ENCODE measurements around the gene TPBGL. TPM values are rescaled to one million over a fixed set of nuclear protein-coding genes. Genes with fewer than 3 reads are reported as not detected.
A peak's percentile ranks its signal among the peaks of the same experiment; 100 is the strongest.

The TPBGL gene
- total and polyA plus RNA-seq, 9 donors, result 0.13 to 0.47 (median 0.27) TPM; not detected in 2

DNA sequence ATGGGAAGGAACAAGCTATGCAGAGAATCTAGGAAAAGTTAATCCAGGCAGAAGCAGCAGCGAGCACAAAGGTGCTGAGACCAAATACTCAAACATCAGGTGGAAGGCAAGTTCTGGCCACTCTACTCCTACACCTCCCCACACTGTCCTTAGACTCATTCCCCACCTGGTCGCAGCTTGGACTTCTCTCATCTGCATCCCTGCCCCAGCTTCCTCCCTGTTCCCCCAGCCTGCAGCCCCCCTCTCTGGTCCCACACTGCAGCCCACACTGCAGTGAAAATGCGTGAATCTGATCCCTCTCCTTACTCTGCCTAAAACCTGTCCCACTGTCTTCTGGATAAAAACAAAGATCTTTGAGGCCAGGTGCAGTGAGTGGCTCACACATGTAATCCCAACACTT lies 9.1 kb downstream of the TPBGL start:
- Histone ChIP-seq H3K9me3 (no peaks in the 10 kb centered on the region), H3K36me3 (no peaks in the 10 kb centered on the region), H3K27me3 (no peaks in the 10 kb centered on the region), H3K27ac (no peak overlapping the region), H3K4me1 (ENCODE audit: insufficient read depth) (no peaks in the 10 kb centered on the region), H3K4me3 (no peak overlapping the region)
- intact Hi-C loops (cut with DNase I), result loop anchor here (5.0 to 10.0 kb wide), 4 partner anchors 107 to 322 kb away; no protein-coding TSS in a partner anchor
- WGBS, 3 donors, result 45 to 54% (median 46%) methylated on average over 3 of the region's 3 CpGs
- TF ChIP-seq POLR2A (IDR thresholded peaks at IDR 0.05) (no peak), EP300 (IDR thresholded peaks at IDR 0.05) (no peak)
- TF ChIP-seq, protein P1, sequence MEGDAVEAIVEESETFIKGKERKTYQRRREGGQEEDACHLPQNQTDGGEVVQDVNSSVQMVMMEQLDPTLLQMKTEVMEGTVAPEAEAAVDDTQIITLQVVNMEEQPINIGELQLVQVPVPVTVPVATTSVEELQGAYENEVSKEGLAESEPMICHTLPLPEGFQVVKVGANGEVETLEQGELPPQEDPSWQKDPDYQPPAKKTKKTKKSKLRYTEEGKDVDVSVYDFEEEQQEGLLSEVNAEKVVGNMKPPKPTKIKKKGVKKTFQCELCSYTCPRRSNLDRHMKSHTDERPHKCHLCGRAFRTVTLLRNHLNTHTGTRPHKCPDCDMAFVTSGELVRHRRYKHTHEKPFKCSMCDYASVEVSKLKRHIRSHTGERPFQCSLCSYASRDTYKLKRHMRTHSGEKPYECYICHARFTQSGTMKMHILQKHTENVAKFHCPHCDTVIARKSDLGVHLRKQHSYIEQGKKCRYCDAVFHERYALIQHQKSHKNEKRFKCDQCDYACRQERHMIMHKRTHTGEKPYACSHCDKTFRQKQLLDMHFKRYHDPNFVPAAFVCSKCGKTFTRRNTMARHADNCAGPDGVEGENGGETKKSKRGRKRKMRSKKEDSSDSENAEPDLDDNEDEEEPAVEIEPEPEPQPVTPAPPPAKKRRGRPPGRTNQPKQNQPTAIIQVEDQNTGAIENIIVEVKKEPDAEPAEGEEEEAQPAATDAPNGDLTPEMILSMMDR (IDR thresholded peaks at IDR 0.05), result no peak
- DNase-seq, result no peak

DNA sequence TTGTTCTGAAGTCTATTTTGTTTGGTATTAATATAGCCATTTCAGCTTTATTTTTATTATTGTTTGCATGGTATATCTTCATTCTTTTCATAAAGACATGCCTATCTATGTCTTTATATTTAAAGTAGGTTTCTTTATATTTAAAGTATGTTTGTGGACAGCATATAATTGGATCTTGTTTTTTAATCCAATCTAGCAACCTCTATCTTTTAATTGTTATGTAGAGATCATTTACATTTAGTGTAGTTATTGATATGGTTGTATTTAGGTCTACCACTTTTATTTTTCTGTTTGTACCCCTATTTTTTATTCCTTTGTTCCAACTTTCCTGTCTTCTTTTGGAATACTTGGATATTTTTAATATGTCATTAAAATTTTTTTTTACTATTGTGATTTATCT lies 13.8 kb downstream of the TPBGL start:
- H3K4me1 ChIP-seq (ENCODE audit: insufficient read depth), result no peaks in the 10 kb centered on the region
- H3K9me3 ChIP-seq, result no peaks in the 10 kb centered on the region
- H3K36me3 ChIP-seq, result no peaks in the 10 kb centered on the region
- intact Hi-C loops (cut with DNase I), result no loop called here
- TF ChIP-seq EP300 (IDR thresholded peaks at IDR 0.05) (no peak), POLR2A (IDR thresholded peaks at IDR 0.05) (no peak)
- TF ChIP-seq, protein P1 (IDR thresholded peaks at IDR 0.05), result no peak
- no peak overlapping the region for H3K4me3 ChIP-seq
- no peak for DNase-seq
- H3K27ac ChIP-seq, result no peak overlapping the region
- H3K27me3 ChIP-seq, result no peaks in the 10 kb centered on the region

DNA sequence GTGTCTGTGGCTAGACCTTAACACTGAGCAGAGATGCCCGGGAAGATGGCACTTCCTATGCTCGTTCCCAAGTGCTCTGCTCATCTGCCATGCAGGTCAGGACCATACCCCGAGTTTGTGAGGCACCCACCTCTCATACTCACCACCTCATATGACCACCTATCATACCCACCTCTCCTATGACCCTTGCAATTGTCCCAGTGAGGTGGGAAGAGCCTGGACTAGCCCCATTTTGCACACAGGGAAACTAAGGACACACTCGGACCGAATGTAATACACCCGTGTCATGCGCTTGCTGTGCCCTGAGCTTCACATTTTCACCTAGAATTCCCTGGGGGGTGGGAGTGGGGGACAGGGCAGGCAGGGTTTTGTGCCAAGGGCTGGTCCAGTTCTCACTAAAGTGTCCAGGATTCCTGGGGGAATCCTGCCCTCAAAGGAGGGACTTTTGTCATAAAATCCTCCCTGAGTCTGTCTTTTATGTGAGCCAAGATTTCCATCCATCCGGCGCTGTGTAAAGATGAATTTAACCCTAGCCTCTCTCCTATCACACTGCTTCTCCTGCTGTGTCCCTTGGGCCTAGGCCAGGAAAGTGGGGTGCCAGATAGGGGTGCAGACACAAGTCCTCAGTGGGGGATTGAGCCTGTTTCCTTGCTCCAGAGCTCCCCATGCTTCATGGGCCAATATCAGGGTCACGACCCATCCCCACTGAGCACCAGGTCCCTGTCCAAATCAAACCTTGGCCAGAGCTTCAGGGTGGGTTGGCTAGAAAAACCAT lies 20.0 kb downstream of the TPBGL start:
- H3K4me1 ChIP-seq (ENCODE audit: insufficient read depth), result no peaks in the 10 kb centered on the region
- peak in 4 of 5 donors; percentile 14 to 37 (median 15) for DNase-seq
- H3K4me3 ChIP-seq, result no peak overlapping the region
- no peaks in the 10 kb centered on the region for H3K36me3 ChIP-seq
- no peaks in the 10 kb centered on the region for H3K27me3 ChIP-seq
- intact Hi-C loops (cut with DNase I), result no loop called here
- WGBS, 3 donors, result 36 to 48% (median 43%) methylated on average over 10 of the region's 10 CpGs
- H3K27ac ChIP-seq, result no peak overlapping the region
- no peaks in the 10 kb centered on the region for H3K9me3 ChIP-seq
- TF ChIP-seq POLR2A (IDR thresholded peaks at IDR 0.05) (no peak), EP300 (IDR thresholded peaks at IDR 0.05) (no peak)
- TF ChIP-seq, protein P1 (IDR thresholded peaks at IDR 0.05), result no peak

DNA sequence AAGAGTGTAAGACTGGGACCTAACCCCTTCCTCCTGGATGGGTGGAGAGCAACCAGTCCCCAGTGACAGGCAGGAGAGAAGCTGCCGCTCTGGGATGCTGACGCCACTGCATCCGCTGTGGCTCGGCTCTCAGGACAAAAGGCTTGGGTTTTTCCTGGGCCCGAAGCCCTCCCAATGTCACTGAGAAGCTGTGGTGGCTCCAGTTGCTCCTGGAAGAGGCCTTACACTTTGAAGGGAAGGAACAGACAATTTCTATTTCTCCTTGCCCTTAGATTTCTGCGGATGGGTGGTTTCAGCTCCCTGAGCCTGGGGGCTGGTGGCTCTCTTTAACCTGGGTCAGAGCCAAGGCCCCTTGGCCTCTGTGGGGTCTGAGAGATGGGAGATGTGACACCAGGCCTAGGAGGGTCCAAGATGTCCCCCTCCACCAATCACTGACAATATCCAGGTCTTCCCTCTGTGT lies 21.4 kb downstream of the TPBGL start:
- 82 to 92% (median 87%) methylated on average over 6 of the region's 6 CpGs for WGBS, 3 donors
- H3K9me3 ChIP-seq, result no peaks in the 10 kb centered on the region
- intact Hi-C loops (cut with DNase I), result no loop called here

More for the DNA sequence above, 21.4 kb downstream of the TPBGL start:
- Histone ChIP-seq H3K27ac (no peak overlapping the region), H3K36me3 (no peaks in the 10 kb centered on the region), H3K4me1 (ENCODE audit: insufficient read depth) (no peaks in the 10 kb centered on the region), H3K27me3 (no peaks in the 10 kb centered on the region), H3K4me3 (no peak overlapping the region)
- TF ChIP-seq EP300 (IDR thresholded peaks at IDR 0.05) (no peak), POLR2A (IDR thresholded peaks at IDR 0.05) (no peak)
- TF ChIP-seq, protein P1 (IDR thresholded peaks at IDR 0.05), result no peak
- peak in 3 of 5 donors; percentile 7 to 30 (median 8) for DNase-seq

All from ovary (tissue), 9 donors.